GM12891 (cell line): ENCODE results near the gene SLCO3A1.

ENCODE experiments used
- PAX5 ChIP-seq: IDR thresholded peaks from 2 replicates; pipeline ENCODE4 v1.6.1; 2011; ENCODE audit warnings: low read length, moderate library complexity, mild to moderate bottlenecking; ENCODE audit not compliant: insufficient read depth, severe bottlenecking
- POLR2A ChIP-seq: IDR thresholded peaks from 2 replicates; pipeline ENCODE4 v1.6.1; 2011; ENCODE audit warnings: low read depth, low read length, control low read depth
- POLR2AphosphoS5 ChIP-seq: IDR thresholded peaks from 2 replicates; pipeline ENCODE4 v1.6.1; 2011; ENCODE audit warnings: low read depth, low read length, control low read depth
- POU2F2 ChIP-seq: IDR thresholded peaks from 2 replicates; pipeline ENCODE4 v1.6.1; 2011; ENCODE audit warnings: low read depth, mild to moderate bottlenecking, control low read depth, low read length, moderate library complexity
- SPI1 ChIP-seq: IDR thresholded peaks from 2 replicates; pipeline ENCODE4 v1.6.1; 2011; ENCODE audit warnings: low read depth, low read length, control low read depth
- TAF1 ChIP-seq: IDR thresholded peaks from 2 replicates; pipeline ENCODE4 v1.6.1; 2011; ENCODE audit warnings: low read depth, low read length, control low read depth

DNA sequence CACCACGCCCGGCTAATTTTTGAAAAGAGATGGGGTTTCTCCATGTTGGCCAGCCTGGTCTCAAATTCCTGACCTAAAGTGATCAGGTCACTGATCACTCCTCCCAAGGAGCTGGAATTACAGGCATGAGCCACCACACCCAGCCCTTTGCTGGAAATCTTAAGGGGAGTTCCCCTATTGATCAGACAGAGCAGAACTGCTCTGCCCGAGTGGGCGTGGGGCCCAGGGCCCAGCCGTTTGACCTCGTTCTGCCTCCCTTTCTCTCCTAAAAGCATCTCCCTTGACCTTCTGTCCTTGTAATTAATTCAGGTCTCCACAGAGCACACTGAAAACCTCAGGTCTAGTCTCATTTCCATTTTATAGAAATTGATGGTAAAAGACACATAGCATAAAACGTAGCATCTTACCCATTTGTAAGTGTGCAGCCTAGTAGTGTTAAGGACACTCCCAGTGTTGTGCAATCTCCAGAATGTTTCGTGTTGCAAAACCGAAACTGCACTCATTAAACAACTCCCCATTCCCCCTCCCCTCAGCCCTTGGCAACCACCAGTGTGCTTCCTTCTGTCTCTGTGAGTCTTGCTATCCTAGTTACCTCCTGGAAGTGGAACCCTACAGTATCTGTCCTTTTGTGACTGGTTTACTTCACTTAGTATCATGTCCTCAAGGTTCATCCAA is 89.3 kb downstream of the SLCO3A1 start:
- TF ChIP-seq POLR2A, result no peak
- no peak for TF ChIP-seq POLR2AphosphoS5
- no peak for TF ChIP-seq SPI1
- TF ChIP-seq TAF1, result no peak
- no peak for TF ChIP-seq PAX5
- TF ChIP-seq POU2F2, result no peak
